DMS153 (cell line): ENCODE measurements around the gene ZDHHC19.
"Not testable (repeated sequence)": the region's sequence is repeated elsewhere in the genome, so short reads cannot be mapped to it uniquely, and the experiment has no call there.

Source experiments
- DNase-seq: peaks from one replicate; lab custom pipeline; 2025; lab: John Stamatoyannopoulos, UW

ZDHHC19 gene, protein sequence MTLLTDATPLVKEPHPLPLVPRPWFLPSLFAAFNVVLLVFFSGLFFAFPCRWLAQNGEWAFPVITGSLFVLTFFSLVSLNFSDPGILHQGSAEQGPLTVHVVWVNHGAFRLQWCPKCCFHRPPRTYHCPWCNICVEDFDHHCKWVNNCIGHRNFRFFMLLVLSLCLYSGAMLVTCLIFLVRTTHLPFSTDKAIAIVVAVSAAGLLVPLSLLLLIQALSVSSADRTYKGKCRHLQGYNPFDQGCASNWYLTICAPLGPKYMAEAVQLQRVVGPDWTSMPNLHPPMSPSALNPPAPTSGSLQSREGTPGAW

DNA sequence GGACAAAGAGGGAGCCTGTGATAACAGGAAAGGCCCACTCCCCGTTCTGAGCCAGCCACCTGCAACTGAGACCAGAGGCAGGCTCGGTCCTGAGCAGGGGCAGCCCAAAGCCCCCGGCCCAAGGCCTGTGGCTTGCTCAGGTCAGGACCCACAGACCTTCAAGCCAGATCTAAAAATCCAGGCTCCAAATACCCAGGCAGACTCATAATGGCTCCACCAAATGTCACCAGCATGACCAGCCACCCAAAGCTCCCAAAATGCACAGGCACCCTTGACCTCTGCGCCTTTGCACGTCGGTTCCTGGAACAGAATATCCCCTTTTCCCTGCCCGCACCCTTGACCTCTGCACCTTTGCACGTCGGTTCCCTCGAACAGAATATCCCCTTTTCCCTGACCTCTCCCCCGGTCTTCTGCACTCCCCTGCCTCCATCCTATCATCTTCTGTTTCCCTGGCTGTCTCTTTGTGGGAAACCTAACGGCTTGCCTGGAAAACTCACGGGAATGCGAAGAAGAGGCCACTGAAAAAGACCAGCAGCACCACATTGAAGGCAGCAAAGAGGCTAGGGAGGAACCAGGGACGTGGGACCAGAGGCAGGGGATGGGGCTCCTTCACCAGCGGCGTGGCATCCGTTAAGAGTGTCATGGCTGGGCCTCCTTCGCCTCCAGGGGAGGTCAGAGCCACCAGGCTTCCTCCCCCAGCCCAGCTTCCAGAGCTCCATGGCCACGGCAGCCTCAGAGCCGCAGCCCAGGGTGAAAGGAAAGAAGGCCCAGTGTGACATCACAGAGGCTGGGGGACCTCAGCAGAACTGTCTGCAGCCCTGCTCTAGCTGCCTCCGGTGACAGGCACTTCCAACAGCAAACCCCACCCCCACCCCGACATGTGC is at the start of gene ZDHHC19:
ZDHHC19 (minus strand) TSS at position 728 of the 884 bp plus-strand sequence; CDS start at position 643, 85 bp downstream.
- no peak for DNase-seq

DNA sequence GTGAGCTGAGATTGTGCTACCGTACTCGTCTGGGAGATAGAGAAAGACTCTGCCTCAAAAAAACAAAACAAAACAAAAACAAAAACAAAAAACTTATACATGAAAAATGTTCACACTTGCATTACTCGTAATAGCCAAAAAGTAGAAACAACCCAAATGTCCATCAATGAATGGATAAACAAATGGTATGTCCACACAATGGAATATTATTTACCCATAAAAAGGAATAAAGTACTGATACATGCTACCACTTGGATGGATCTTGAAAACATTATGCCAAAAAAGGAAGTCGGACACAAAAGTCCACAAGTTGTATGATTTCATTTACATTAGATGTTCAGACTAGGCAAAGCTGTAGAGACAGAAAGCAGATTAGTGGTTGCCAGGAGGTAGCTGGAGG is 49.6 kb upstream of the ZDHHC19 start:
- no peak for DNase-seq

DNA sequence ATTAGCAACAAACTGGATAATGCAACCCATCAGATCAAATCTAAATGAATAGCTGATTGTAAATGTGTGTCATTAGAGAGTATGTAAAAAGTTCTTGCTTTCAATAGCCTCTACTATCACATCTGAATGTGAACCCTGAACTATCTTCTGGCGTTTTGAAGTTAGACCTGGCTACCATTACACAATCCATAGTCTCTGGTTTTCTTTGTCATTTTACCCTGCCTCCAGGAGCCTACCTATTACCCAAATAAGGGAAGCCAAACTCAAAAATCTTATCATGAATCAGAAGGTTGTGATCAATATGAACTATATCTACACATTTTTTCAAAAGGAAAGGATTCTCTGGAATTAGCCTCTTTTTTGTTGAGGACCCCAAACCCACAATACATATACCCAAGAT is 44.6 kb upstream of the ZDHHC19 start:
- no peak for DNase-seq

DNA sequence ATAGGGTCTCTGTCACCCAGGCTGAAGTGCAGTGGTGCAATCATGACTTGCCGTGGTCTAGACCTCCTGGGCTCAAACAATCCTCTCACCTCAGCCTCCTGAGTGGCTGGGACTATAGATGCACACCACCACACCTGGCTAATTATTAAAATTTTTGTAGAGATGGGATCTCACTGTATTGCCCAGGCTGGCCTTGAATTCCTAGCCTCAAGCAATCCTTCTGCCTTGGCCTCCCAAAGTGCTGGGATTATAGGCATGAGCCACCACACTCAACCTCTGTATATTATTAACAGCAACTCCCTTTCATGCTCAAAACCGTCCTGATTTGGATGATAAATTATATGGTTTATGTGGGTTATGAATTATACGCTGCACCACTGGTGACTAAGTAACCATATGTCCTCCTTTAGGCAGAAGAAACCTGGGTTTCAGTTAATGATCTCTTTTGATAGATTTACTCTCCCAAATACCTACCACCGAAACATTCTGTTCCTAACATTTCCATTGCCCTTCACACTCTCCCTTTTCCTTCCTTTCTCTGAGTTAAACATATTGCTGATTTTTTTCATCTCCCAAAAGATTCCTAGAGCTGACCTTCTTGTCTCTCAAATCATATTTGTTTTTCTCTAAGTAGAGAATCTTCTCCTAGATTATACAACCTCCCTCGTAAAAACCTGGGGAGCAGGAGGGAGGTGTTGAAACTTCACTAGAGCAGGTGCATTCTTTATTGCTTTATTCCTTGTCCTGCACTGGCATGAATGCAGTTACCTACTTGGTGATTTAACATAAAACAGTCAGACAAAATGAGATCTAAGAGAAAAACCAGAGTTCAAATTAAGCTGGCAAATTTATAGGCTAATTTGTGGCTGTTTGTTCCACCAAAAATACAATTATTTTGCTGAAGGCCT is 43.4 kb upstream of the ZDHHC19 start:
- no peak for DNase-seq

DNA sequence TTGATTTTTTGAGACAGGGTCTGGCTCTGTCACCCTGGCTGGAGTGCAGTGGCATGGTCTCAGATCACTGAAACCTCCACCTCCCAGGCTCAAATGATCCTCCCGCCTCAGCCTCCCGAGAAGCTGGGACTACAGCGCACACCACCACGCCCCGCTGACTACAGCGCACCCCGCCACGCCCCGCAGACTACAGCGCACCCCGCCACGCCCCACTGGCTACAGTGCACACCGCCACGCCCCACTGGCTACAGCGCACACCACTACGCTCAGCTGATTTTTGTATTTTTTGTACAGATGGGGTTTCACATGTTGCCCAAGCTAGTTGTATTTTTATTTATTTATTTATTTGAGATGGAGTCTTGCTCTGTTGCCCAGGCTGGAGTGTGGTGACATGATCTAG is 40.7 kb upstream of the ZDHHC19 start:
- no peak for DNase-seq

DNA sequence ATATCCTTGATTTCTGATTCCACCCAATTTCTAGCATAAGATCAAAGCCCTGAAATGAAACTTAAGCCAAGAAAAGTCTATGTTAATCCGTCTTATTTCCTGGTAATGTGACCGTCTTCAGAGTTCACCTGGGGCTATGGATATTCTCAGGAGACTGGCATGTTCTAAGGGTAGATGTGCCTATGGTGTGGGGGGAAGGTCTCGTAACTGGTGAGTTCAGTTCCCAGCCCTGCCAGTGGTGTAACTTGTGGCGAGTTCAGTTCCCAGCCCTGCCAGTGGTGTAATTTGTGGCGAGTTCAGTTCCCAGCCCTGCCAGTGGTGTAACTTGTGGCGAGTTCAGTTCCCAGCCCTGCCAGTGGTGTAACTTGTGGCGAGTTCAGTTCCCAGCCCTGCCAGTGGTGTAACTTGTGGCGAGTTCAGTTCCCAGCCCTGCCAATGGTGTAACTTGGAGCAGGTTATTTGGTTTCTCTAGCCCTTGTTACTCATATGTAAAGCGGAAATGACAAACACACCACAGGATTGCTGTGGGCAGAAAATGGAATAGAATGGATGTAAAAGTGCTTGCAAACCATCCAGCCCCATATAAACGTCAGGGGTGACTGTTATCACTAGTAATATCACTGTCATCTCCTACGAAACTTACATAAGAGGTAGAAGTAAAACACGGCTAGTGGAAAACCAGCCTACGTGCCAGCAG is 35.6 kb upstream of the ZDHHC19 start:
- no peak for DNase-seq

DNA sequence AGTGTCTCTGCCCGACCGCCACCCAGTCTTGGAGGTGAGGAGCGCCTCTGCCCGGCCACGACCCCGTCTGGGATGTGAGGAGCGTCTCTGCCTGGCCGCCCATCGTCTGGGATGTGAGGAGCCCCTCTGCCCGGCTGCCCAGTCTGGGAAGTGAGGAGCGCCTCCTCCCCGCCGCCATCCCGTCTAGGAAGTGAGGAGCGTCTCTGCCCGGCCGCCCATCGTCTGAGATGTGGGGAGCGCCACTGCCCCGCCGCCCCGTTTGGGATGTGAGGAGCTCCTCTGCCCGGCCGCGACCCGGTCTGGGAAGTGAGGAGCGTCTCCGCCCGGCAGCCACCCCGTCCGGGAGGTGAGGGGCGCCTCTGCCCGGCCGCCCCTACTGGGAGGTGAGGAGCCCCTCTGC is 33.0 kb upstream of the ZDHHC19 start:
- DNase-seq = not testable (repeated sequence)

DNA sequence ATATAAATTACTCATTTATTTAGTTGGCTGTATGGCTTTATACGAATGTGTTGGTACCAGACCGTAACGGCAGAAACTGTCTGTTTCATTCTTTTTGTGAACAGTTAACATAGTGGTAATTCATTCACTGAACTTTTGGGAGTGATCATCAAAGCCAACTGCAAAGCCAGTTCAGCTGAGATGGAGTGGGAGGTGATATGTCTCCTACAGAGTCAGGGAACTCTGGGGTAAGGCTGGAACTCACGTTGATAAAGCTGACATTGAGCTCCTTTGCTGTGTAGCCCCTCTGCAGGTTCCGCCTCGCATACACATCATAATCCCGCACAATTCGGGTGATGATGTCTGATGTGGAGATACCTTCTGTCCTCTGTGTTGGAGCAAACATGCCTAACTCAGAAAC is 30.5 kb upstream of the ZDHHC19 start:
- DNase-seq = no peak

DNA sequence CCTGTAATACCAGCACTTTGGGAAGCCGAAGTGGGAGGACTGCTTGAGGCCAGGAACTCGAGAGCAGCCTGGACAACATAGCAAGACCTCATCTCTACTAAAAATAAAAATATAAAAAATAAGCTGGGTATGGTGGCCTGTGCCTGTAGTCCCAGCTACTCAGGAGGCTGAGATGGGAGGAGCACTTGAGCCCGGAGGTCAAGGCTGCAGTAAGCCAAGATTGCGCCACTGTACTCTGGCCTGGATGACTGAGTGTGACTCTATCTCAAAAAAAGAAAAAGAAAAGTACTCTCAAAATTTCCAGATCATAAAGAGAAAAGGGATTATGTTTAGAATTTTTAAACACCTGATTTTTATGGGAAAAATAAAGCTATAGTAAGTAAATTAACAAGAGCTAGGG is 29.2 kb upstream of the ZDHHC19 start:
- no peak for DNase-seq

DNA sequence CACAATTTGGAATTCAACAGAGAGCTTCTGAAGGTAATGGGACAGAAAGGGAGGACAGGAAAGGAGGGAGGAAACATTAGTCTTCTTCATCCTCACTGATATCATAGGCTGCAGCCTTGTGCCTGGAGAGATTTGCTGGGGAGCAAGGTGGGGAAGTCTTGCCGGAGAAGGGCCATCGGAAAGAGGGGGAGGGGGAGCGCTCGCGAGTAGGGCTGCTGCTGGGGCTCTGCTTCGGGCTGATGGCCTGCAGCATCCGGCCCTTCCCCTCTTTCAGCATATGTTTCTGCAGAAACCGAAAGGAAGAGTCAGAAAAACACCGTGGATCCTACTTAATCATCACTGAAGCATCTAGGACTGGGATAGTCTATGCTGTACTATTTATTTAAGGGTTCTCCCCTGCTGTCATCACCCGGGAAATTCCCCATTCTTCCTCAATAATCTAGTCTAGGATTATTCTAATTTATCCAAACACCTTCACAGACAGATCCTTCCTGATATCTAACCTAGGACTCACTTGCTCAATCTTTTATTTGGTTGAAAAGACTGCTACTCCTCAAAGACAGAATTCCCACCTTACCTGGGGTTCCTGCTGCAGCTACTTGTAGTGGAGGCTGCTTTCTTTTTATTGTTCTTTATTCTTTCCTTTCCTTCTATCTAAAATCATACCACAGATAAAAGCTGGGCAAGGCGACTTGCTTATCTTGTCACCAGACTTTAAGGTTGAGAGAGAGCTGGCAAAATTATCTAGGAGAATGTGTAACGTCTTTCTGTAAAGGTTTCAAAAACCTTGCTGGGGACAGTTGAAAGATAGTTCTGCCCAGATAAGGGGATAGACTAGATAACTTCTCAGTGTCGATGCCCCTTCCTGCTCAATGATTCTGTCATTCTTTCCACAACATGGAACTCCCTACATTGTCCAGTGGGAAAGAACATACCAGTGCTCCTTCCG is 27.7 kb upstream of the ZDHHC19 start:
- no peak for DNase-seq

DNA sequence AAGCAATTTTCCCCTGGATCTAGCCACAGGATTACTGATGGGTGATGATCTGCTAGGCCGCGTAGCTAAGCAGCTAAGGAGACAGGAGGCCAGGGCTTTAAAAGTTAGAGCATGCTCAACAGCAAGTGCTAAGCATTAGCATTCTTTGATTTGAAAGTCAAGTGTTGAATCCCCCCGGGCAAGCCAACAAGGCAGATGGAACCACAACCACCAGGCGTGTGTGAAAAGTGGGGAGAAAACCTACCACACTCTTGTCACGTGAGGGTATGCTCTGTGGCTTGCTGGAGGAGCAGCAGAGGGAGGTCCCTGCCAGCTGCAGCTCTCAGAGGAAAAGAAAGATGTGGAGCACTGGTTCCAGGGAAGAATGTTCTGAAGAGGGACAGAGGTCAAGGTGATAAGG is 26.0 kb upstream of the ZDHHC19 start:
- DNase-seq = no peak

DNA sequence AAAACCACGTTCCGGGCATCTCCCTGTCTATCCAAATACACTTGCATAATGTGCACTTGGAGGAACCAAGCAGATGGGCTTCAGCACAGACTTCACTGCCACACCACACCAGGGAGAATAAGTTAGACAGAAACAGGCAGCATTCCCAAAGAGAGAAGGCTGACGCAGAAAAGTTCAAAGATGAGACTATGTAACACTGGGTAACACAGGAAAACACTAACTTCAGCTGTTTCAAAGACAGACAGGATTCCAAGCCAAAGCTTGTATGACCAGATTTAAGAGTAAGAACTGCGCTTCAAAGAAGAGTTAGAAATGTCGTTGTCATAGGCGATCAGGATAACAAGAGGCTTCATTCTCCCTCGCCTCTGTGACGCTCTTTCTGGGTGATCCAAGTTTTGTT is 25.0 kb upstream of the ZDHHC19 start:
- no peak for DNase-seq

DNA sequence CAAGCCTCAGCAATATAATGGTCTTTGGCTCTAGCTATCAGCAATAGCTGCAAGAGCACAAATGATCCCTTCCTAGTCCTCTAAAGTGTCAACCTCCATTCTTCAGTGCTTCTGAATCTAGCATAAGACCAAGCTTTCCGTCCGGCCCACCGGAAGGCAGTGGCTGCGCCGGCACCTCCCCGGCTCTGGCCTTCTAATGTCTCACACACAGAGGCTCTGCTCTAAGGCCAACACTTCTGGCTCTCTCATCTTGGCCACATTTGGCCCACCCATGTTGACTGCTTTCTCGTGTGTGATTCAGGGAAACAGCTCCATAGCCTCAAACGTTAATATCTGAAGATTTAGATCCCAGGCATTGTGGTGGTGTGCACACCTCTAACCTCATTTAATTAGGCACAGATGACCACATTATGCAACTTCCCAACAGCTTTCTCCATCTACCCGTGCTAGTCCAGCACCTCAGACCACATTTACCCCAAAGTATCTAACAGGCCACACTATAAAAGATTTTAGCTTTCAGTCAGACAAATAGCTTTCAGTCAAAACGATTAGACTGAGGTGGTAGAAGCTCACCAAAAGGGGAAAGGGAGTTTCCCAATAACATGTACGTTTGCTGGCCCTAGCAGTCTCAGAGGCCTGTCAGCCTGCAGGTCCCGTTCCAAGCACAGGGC is 24.4 kb upstream of the ZDHHC19 start:
- DNase-seq = no peak

DNA sequence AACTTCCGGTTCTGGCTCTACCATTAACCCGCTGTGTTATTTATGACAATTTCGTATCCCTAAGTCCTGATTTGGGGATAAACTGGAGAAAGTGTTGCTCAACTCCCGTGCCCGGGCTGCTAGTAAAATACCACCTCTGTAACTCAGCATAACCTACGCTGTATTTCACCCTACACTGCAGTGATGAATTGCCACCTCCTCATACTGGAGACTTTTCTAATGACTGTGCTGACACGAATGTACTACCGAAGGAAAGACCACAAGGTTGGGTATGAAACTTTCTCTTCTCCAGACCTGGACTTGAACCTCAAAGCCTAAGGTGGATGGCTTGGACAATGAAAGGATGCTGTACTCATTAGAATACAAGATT is 21.7 kb upstream of the ZDHHC19 start:
- DNase-seq = no peak

DNA sequence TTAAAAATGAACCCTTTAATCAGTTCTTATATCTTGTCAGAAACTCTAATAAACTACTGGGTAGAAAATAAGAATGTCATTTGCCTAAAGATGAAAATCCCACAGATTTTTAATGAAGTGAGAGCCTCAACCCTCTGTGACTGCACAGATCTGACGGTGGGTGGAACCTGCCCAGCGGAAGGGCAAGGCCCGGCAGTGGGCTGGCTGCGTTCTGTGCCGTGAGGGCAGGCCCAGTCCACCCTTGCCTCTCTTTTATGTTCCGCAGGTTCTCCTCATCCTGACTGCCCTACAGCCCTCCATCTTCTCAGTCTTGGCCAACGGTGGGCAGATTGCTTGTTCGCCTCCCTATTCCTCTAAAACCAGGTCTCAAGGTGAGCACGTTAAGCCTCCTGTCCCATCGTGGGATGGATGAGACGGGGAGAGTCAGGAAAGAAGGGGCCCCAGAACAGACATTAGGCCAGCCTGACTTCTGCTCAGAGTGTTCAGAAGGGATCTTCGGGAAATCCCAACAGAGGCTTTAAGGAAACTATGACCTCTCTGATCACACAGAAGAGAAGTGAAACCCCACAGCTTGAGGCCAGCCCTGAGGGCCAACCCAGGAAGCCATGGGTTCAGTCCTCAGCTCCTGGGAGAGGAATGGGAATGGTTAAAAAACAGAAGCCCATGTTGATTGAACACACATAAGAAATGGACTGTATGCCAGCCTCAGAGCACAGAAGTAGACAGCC is 21.1 kb upstream of the ZDHHC19 start:
- no peak for DNase-seq

DNA sequence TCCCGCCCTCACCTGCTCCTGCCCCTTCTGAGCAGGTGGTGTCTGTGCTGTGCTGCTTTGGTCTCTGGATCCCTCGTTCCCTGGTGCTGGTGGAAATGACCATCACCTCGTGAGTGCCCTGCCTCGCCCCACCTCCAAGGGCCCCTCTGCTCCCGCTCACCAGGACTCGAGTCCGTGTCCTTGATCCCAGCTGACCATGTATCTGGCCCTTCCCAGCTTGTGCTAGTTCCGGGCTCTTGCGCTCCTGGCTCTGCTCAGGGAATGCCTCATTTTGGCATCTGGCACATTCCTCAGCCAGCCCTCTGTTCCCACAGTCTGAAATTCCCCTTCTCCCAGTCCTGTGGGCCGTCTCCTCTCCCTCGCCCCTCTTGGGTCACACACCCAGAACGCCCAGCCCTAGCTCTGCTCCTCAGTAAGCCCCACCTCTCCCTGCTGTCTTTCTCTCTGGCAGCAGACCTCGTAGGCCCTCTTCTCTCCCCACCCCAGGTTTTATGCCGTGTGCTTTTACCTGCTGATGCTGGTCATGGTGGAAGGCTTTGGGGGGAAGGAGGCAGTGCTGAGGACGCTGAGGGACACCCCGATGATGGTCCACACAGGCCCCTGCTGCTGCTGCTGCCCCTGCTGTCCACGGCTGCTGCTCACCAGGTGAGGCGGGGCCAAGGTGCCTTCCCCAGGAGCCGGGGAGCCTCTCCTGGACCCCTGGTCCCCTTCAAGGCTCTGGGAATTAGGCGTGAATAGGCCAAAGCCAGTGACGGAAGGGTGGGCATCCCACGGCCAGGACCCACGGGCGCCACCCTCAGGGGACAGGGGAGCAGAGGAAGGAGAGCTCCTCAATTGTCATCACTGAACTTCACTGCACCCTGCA is 16.7 kb upstream of the ZDHHC19 start:
- DNase-seq = no peak

DNA sequence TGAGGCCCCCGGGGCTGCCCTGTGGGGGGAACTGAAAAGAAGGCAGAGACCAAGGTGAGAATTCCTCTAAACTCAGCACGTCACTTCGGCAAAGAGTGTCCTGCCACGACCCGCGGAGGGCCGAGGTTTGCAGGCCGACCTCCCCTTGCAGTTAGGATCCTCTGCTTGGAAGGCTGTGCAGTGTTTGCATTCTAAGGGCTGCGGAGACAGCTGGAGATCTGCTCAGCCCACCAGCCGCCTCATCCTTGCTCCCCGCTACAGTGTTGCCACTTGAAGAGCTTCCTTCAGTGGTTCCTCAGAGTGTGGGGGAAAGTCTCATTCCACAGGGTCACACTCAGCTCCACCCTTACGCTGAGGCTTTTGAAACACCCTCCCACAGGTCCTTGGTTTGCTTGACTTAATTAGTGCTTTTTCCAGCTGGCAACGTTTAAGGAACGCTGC is 15.9 kb upstream of the ZDHHC19 start:
- DNase-seq = no peak

DNA sequence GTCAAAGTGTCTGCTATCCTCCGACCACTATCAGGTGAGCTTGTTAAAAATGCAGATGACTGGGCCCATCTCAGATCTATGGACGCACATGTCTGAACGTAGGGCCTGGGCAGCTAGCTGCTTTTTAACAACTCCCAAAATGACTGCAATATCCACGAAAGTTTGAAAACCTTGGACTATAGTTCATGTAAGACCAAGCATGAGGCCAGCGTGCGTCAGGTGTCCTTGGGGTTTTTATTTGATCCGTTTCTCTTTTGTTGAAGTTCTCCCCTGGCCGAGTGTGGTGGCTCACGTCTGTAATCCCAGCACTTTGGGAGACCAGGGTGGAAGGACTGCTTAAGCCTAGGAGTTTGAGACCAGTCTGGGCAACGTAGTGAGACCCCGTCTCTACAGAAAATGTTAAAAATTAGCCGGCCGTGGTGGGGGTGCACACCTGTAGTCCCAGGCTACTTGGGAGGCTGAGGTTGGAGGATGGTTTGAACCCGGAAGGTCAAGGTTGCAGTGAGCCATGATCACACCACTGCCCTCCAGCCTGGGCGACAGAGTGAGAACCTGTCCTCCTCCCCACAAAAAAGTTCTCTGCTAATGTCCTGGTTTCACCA is 14.7 kb upstream of the ZDHHC19 start:
- DNase-seq = no peak
